HG03097 (cell line): ENCODE results near the gene BANP.
"Not testable (repeated sequence)": the region's sequence is repeated elsewhere in the genome, so short reads cannot be mapped to it uniquely, and the experiment has no call there.

Experiments used
- ATAC-seq: cut with Tn5 transposase; IDR thresholded peaks from one replicate; pipeline ENCODE4 v1.9.1; 2021; ENCODE audit not compliant: unreplicated experiment, low FRiP score

BANP gene

GRCh38 chr16:88010968-88011483 is 59.8 kb downstream of the BANP start:
- ATAC-seq, result no peak

GRCh38 chr16:88012360-88012759 is 61.1 kb downstream of the BANP start:
- no peak for ATAC-seq

- no peak for ATAC-seq
Measured at GRCh38 chr16:88013091-88013609, 61.9 kb downstream of the BANP start.

GRCh38 chr16:88013766-88014251 is 62.6 kb downstream of the BANP start:
- no peak for ATAC-seq

- ATAC-seq, result no peak
Measured at GRCh38 chr16:88014252-88014781, 63.1 kb downstream of the BANP start.

- ATAC-seq, result no peak
Measured at GRCh38 chr16:88014954-88015805, 63.9 kb downstream of the BANP start.

- ATAC-seq, result no peak
Measured at GRCh38 chr16:88015806-88016140, 64.5 kb downstream of the BANP start.

DNA sequence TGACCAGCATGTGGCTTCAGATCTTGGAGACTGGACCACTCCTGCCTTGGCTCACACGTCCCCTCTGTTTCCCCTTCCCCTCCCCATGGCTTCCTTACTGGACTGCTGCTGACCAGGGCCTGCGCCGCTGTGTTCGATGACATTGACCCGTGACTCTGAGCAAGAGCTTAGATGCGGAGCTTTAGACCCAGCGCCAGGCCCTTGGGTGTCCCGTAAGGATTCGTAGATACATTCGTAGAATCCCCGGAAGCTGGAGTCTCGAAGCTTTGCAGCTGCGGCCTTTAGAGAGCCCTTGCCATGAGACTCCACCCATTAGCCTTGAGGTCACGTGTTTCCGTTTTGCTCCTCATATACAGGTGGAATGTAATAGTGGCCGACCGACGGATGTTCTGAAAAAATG is 65.2 kb downstream of the BANP start:
- ATAC-seq, result not testable (repeated sequence)

DNA sequence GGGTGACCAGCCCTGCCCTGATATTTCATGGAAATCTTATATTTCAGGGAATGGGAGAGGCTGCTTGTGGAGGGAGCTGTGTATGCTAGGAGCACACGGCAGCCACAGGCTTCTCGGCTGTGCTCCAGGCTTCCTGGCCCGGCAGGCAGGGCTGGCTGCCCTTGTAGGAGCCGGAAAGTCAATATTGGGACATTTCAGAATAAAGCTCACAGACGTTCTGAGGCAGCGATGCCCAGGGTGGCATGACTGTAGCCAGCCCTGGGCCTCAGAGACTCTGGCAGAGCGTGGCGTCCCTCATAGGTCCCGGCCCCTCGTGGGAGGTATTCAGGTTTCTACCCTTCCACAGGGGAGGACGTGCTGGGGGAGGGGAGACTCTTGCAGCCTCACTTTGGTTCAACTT is 65.7 kb downstream of the BANP start:
- ATAC-seq, result no peak

DNA sequence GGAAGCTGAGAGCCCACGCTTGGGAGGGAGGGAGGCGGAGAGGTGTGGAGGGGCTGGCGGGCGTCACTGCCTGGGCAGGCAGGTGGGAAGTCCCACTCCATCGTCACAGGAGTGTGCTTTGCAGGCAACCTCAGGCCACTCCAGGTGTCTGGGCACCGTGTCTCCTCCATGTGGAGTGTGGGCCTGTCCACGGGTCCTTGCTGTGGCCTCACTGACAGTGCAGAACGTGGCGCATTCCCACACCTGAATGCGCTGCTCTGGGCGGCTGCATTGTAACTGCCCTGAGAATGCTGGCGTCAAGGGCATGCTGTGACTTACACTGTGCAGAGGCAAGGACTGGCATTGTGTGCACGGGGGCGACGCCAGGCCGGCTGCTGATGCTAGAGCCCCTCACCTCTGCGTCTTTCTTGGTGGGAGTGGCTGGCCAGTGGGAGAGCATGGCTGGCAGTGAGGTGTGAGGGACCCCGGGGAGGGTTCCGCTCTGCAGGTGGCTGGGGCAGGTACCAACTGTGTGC is 66.4 kb downstream of the BANP start:
- no peak for ATAC-seq

DNA sequence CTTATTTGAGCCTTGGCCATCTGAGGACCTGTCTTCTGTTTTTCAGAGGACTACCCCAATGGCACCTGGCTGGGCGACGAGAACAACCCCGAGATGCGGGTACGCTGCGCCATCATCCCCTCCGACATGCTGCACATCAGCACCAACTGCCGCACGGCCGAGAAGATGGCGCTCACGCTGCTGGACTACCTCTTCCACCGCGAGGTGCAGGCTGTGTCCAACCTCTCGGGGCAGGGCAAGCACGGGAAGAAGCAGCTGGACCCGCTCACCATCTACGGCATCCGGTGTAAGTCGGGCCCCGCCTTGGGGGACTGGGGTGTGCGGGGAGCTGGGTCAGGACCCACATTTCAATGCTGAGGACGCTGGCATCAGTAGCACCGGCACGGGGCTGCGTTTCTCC is 67.1 kb downstream of the BANP start:
- ATAC-seq, result not testable (repeated sequence)

DNA sequence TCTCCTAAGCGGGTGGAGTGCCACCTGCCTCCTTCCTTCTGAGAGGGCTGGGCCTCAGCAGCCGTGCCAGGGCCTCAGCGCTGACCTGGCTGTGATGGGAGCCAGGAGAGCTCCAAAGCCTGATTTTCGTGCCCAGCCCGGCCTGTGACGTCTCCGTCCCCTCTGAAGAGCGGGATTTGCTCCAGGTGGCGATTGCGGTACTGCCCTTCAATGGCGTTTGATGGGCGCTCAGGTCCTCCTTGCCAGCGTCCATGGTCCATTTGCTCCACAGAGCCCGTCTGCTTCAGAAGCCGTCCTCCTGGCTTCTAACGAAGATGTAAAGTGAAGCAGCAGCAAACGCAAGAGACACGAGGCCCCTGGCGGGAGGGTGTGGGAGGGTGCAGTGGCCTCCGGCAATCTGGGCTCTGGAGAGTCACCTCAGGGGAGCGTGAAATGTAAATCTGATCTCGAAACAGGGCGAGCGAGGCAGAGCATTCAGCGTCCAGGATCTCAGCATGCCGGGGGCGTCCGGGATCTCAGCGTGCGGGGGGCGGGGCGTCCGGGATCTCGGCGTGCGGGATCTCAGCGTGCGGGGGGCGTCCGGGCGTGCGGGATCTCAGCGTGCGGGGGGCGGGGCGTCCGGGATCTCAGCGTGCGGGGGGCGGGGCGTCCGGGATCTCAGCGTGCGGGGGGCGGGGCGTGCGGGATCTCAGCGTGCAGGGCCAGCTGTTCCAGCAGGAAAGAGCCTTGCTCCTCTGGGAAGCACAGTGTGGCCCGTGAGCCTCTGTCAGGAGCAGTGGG is 68.0 kb downstream of the BANP start:
- ATAC-seq, result not testable (repeated sequence)

- ATAC-seq, result no peak
Measured at GRCh38 chr16:88019821-88020515, 68.7 kb downstream of the BANP start.

GRCh38 chr16:88020516-88020885 is 69.3 kb downstream of the BANP start:
- no peak for ATAC-seq

- ATAC-seq, result not testable (repeated sequence)
Measured at GRCh38 chr16:88021041-88021970, 70.1 kb downstream of the BANP start.

DNA sequence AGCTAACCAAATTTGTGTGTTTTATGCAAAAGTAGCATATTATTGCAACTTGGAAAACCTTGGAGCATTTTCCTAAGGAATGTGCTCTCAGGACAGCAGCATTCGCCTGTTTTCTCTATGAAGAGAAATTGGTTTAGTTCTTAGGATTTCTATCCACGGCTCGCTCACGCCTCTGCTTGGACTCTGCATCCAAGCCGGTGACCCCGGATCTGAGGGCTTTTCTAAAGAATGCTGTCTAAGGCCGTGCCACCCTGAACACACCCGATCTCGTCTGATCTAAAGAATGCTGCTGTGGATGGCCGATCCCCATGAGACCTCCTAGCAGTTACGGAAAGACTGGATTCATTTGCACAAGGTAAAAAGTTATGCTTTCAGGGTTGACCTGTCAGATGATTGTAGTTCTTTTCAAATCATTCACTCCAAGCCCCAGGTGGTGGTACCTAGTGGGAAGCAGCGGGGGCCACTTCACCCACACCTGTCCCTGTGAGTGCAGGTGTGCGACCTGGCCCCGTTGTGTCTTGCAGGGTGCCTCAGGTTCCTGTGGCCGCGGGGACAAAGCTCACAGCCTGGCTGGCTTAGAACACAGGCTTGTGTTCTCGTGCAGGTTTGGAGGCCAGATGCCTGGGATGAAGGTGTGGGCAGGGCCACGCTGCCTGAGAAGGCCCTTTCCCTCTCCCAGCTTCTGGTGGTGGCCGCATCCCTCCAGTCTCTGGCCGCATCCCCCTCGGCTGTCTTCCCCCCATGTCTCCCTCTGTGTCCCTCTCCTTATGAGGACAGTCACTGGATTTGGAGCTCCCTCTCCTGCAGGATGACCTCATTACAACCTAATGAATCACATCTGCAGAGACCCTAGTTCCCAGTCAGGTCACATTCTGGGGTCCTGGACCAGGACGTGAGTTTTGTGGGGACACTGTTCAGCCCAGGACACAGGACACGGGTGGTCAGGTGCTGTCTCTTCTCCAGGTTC is 71.1 kb downstream of the BANP start:
- no peak for ATAC-seq

DNA sequence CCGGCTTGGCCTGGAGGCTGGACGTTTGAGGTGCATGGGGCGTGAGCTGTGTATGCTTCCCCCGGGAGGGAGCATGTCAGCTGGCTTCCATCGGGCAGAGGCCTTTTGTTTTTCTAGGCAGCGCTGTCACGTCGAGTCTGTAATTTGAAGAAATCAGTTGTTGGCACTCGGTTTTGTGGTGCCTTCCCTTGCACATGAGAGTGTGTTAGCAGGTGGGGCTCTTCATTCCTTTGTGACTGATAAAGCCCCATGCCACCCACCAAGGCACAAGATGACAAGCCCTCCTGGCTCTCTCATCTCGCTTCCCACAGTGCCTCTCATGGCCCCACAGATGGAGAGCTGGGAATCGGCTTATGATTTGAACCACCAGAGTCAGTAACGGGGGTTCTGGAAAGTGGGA is 72.1 kb downstream of the BANP start:
- ATAC-seq, result no peak

DNA sequence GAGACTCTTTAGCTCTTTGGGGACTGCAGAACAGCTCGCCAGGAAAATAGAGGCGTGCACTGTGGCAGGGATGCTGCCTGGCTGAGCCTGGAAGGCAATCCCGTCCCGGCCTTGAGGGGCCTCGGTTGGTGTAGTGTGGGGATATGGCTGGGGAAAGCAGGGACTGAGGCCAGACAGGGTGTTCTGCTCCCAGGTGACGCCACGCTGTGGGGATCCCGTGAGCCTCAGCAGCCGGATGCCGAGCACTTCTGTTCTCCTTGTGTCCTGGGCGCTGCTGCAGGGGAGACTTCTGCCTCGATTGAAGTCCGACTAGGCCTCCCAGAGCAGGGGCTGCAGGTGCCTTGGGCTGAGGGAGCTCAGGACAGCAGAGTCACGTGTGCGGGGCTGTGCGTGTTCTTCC is 72.6 kb downstream of the BANP start:
- no peak for ATAC-seq
